ENCODE results near the gene ASPG.

The ASPG gene

DNA sequence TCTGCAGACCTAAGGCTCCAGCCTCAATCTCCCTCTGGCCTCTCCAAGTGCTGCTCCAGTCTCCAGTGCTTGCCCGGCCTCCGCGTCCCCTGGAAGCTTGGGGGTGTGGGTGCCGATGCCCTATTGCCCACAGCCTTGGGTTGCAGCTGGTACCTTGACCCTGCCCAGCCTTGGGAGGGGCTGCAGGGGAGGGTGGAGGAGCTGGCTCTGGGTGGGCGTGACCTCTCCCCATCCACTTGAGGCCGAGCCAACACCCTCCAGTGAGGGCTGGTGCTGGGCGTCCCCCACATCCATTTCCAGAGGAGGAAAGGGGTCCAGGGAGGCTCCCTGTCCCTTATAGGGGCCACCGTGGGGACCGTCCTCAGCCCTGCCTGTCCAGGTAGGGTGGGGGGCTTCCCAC, 77.0 kb downstream of the ASPG start:
- no peak for DNase-seq (ENCODE audit: low read depth)

- DNase-seq (ENCODE audit: low read depth) = no peak
These were observed 78.0 kb downstream of the ASPG start for GRCh38 chr14:104163541-104163940.

DNA sequence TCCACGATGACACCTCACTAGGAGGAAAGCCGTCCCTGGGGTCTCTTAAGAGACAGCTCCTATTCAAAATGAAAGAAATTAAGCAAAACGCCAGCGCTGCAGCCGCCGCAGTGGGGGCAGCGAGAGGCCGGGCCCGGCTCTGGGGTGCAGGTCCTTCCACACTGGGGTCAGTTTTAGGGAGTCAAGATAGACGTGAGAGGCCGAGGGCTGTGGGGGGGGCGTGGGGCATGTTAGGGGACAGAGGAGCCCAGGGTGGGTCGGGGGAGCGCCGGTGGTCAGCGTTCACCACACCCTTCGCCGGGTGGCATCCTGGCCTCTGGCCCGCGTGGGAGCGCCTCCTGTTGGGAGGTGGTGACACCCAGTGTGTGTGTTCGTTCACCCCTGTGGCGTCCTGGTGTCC, 78.5 kb downstream of the ASPG start:
- no peak for DNase-seq (ENCODE audit: low read depth)

DNA sequence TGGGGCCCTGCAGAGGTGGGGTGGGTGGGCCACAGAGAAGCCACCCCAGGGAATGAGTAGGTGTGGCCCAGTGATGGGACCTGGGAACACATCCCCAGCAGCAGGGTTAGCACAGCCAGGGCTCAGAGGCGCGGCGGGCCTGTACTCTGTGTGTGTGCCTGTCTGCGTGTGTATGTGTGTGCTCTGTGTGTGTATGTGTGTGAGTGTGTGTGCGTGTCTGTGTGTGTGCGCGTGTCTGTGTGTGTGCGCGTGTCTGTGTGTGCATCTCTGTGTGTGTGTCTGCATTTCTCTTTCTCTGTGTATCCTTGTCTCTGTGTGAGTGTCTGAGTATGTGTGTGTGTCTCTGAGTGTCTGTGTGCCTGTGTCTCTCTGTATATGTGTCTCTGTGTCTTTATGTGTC, 79.0 kb downstream of the ASPG start:
- no peak for DNase-seq (ENCODE audit: low read depth)

All from activated T-helper 9 cell treated with anti-CD3 and anti-CD28 coated beads, Interleukin-2, amount 50 U/mL, for 16 hours (primary cell).